ENCODE data around the gene RPL31.

Gene RPL31

DNA sequence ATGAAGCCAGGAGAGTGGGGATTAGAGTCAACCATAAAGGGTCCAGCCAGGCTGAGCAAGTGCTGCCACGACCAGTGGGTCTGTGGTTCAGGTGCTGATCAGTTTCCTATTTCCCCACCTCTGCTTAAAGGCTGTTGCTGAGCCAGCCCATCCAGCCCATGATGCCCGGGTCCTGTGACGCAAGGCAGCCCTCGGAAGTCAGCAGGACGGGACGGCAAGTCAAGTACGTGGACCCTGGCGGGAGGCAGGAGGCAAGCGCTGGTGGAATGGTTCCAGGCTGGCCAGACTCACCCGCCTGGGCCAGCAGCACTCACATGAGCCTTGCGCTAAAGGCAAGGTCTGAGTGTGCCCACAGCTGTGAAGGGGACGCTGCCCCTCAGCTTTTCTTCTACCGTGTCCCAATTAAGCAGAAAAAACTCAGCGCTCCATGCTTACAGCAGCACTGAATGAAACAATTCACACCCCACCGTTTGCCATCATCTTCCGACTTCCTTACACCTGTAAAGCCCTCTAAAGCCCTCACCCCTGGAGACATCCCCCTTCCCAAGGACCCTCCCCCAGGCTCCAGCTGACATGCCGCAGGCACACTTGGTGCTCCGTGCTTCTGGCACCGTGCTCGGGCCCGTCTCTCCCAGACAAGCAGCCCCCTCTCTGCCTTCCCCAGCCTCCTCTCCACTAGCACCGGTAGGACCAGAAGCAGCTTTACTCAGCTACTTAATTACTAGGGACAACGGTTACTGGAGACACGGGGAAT, 11.3 kb upstream of the RPL31 start:
- no peaks in the 10 kb centered on the region for H3K27me3 ChIP-seq (replicated peaks)
- peaks cover 27% of the 10 kb centered on the region for H3K36me3 ChIP-seq (replicated peaks)
- TF ChIP-seq, protein P1, sequence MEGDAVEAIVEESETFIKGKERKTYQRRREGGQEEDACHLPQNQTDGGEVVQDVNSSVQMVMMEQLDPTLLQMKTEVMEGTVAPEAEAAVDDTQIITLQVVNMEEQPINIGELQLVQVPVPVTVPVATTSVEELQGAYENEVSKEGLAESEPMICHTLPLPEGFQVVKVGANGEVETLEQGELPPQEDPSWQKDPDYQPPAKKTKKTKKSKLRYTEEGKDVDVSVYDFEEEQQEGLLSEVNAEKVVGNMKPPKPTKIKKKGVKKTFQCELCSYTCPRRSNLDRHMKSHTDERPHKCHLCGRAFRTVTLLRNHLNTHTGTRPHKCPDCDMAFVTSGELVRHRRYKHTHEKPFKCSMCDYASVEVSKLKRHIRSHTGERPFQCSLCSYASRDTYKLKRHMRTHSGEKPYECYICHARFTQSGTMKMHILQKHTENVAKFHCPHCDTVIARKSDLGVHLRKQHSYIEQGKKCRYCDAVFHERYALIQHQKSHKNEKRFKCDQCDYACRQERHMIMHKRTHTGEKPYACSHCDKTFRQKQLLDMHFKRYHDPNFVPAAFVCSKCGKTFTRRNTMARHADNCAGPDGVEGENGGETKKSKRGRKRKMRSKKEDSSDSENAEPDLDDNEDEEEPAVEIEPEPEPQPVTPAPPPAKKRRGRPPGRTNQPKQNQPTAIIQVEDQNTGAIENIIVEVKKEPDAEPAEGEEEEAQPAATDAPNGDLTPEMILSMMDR (IDR thresholded peaks at IDR 0.05; ENCODE audit: low read depth, low read length, missing control alignments) = no peak
- no peak overlapping the region for H3K4me3 ChIP-seq (ENCODE audit: low read depth, low read length)
- H3K27ac ChIP-seq = no peak overlapping the region
- no peak for DNase-seq
- in situ Hi-C loops (cut with HindIII; ENCODE audit: low pct_ligation_motif_present, low sequenced_read_pairs) = no loop called here

DNA sequence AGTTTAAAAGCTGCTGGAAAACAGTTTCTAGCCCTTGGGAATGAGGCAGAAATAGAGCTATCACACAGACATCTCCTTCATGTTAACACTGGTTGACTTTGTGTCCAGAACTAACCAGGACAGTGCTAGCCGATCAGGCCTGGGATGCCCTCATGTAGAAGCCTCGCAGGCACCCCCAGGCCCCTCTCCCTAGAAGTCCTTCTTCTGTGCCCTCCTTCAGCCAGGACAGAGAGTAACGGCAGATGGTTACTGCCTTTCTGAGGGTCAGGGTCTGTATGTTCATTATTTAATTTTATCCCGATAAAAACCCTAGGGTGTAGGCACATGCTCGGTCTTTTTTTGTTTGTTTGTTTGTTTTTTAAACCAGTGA, 10.7 kb upstream of the RPL31 start:
- in situ Hi-C loops (cut with HindIII; ENCODE audit: low pct_ligation_motif_present, low sequenced_read_pairs) = no loop called here
- Histone ChIP-seq H3K27ac (no peak overlapping the region), H3K36me3 (replicated peaks) (peaks cover 30% of the 10 kb centered on the region), H3K4me3 (ENCODE audit: low read depth, low read length) (no peak overlapping the region), H3K27me3 (replicated peaks) (no peaks in the 10 kb centered on the region)
- TF ChIP-seq, protein P1 (IDR thresholded peaks at IDR 0.05; ENCODE audit: low read depth, low read length, missing control alignments) = no peak
- DNase-seq = no peak

DNA sequence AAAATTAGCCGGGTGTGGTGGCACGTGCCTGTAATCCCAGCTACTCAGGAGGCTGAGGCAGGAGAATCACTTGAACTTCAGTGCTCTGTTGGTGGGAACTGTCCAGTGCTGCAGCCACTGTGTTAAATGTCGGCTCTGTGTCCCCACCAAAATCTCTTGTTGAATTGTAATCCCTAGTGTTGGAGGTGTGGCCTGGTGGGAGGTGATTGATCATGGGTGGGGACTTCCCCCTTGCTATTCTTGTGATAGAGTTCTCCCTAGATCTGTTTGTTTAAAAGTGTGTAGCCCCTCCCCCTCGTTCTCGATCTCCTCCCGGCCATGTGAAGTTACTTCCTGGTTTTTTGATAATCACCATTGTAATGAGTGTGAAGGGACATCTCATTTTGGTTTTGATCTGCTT, 9.8 kb upstream of the RPL31 start:
- DNase-seq = no peak
- no peak overlapping the region for H3K4me3 ChIP-seq (ENCODE audit: low read depth, low read length)
- no peak overlapping the region for H3K27ac ChIP-seq
- TF ChIP-seq, protein P1 (IDR thresholded peaks at IDR 0.05; ENCODE audit: low read depth, low read length, missing control alignments) = no peak
- H3K27me3 ChIP-seq (replicated peaks) = no peaks in the 10 kb centered on the region
- H3K36me3 ChIP-seq (replicated peaks) = peaks cover 30% of the 10 kb centered on the region
- in situ Hi-C loops (cut with HindIII; ENCODE audit: low pct_ligation_motif_present, low sequenced_read_pairs) = no loop called here

DNA sequence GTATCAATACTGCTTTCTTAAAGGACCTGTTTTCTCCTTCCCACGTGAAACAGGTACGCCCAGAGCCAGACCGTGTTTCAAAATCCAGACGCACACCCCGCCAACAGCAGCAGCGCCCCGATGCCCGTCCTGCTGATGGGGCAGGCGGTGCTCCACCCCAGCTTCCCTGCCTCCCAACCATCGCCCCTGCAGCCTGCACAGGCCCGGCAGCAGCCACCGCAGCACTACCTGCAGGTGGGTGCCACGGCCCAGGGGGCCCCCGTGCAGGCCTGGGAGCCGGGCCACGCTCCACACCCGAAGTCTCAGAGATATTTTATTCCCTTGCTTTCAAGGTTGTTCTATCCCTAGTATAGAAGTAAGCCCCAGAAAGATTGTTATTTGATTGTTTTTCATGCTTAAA, 8.8 kb upstream of the RPL31 start:
- no peak overlapping the region for H3K4me3 ChIP-seq (ENCODE audit: low read depth, low read length)
- no peak for DNase-seq
- TF ChIP-seq, protein P1 (IDR thresholded peaks at IDR 0.05; ENCODE audit: low read depth, low read length, missing control alignments) = no peak
- in situ Hi-C loops (cut with HindIII; ENCODE audit: low pct_ligation_motif_present, low sequenced_read_pairs) = no loop called here
- H3K27ac ChIP-seq = no peak overlapping the region
- H3K27me3 ChIP-seq (replicated peaks) = no peaks in the 10 kb centered on the region
- H3K36me3 ChIP-seq (replicated peaks) = peaks cover 24% of the 10 kb centered on the region

DNA sequence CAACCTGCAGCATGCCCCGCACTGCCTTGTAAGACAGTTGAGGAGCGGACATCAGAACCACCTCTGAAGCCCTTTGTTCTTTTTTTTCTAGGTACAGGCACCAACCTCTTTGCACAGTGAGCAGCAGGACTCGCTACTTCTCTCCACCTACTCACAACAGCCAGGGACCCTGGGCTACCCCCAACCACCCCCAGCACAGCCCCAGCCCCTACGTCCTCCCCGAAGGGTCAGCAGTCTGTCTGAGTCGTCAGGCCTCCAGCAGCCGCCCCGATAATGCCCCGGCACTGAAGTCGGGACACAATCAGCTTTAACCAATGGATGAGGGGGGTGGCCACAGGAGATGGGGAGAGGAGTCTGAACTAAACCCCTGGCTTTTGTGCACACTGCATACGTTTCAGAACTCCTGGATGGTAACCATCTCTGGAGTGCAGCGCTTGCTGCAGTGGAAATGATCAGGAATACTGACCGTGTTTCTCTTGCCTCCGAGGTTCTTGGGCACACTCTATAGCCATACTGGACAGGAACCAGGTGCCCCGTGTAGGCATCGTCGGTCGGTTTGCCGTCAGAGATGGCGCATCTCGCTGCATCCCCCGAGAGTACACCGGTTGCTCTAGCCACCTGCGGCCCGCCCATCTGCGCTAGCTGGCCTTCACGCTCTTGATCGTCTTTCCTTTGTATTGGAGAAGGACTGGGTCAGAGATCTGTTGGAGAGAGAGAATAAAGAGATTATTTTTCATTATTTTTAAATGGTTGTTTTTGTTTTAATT, 6.6 kb upstream of the RPL31 start:
- H3K27ac ChIP-seq = no peak overlapping the region
- no peaks in the 10 kb centered on the region for H3K27me3 ChIP-seq (replicated peaks)
- no peak for DNase-seq
- peaks cover 21% of the 10 kb centered on the region for H3K36me3 ChIP-seq (replicated peaks)
- in situ Hi-C loops (cut with HindIII; ENCODE audit: low pct_ligation_motif_present, low sequenced_read_pairs) = no loop called here
- no peak overlapping the region for H3K4me3 ChIP-seq (ENCODE audit: low read depth, low read length)
- TF ChIP-seq, protein P1 (IDR thresholded peaks at IDR 0.05; ENCODE audit: low read depth, low read length, missing control alignments) = no peak
